GM18867 (cell line): ENCODE measurements around the gene SLC38A11.

Source experiments
- ATAC-seq: cut with Tn5 transposase; IDR thresholded peaks from one replicate; pipeline ENCODE4 v1.9.1; 2021; ENCODE audit warnings: mild to moderate bottlenecking, moderate library complexity; ENCODE audit not compliant: unreplicated experiment

SLC38A11 gene

GRCh38 chr2:164917296-164917903 lies 37.9 kb downstream of the SLC38A11 start:
- no peak for ATAC-seq

GRCh38 chr2:164915566-164915965 lies 39.8 kb downstream of the SLC38A11 start:
- no peak for ATAC-seq

DNA sequence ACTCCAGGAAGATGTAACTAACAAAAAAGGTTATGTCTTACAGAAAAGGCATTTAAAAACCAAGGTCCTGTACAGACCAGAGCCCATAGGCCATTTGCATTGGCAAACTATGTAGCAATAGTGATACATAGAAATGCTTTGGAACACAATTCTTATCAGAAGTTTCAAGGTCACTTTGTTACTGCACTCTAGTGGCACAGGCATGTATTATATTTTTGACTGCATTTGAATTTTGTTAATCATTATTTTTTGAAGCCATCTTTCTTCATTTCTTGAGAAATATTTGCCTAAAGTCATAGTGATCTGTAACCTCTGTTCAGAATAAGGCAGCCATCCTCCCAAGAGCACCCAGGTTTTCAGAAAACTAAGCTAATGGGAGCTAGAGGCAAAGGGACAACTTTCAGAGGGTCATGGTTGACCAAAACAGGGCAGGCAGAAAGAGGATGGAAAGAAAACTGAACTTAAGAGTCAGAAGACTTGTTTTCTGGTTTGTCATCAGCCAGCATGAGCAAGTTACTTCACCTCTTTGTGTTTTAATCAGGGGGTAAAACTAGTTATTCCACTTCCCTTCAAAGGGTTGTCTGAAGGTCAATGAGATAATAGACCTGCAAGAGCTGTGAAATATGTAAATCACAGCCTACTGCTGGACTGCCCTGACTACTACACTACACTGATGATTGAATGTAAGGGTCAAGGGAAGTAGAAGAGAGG lies 41.5 kb downstream of the SLC38A11 start:
- ATAC-seq = no peak

DNA sequence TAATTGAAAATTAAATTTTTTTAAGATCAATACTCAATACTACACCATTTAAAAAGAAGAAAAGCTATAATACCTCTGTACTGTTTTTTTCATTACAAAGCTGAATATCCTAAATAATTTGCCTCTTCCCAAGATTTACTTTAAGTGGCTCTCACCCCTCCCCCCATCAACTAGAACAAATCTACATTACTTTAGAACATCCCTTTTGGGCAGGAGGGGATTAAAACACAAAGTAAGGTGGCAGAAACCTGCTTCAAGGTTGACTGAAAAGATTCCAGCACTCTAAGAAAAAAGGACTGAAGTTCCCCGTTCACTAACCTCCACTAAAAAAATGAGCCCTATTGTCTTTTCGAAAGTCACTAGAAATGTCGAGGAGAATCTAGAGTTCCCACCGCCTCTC lies 42.3 kb downstream of the SLC38A11 start:
- ATAC-seq = no peak

GRCh38 chr2:164911832-164912231 lies 43.5 kb downstream of the SLC38A11 start:
- ATAC-seq = no peak

GRCh38 chr2:164910101-164910899 lies 45.0 kb downstream of the SLC38A11 start:
- ATAC-seq = peak; percentile 92

DNA sequence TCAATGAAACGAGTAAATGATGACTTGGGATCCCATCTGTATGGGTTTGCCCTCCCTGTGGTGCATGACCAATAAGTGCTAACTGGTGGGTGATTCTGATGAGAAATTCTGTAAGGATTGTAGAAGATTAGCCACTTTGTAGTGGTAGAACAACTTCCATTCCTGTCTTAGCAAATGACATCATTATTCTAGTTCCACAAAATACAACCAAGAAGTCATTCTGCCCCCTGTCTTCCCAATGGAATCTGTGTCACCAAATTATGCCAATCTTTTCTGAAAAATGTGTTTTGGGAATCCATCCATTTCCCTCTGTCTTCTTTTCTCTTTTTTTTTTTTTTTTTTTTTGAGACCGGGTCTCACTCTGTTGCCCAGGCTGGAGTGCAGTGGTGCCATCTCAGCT lies 48.4 kb downstream of the SLC38A11 start:
- no peak for ATAC-seq

GRCh38 chr2:164905307-164905706 lies 50.0 kb downstream of the SLC38A11 start:
- no peak for ATAC-seq

DNA sequence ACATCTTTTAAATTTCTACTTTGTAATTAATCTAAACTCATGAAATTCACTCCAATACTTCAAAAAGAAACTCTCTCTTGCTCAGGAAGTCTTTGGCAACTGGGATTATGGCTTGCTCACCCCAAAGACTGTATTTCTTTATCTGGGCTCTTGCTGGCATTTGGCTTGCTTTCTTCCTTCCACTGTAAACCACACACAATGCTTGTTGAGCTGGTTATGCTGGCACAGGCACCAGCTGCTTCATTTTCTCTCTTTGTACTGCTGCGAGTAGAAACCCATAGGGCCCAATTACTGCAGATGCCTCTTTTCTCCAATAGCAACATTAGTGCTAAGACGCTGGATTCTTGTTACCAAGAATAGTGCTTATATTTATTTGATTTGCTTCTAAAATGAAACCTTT lies 51.4 kb downstream of the SLC38A11 start:
- no peak for ATAC-seq

DNA sequence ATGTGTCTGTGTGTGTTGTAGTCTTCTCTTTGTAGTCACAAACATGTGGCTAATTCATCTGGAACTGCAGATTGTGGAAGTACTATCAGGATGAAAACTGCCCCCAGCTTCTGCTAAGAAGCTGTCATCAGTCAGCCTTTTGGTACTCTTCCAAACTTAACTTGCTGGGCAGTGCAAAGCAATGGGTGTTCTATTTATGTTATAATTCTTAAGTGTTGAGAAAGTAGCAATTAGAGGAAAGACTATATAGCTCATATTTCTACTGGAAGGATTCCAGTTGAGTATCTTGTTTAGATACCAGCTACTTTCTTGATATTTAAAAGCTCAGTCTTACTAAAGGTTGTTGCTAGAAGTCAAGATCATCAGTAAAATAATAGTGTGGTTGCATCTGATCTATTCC lies 52.1 kb downstream of the SLC38A11 start:
- no peak for ATAC-seq

GRCh38 chr2:164899121-164899520 lies 56.2 kb downstream of the SLC38A11 start:
- no peak for ATAC-seq

GRCh38 chr2:164898475-164898874 lies 56.9 kb downstream of the SLC38A11 start:
- no peak for ATAC-seq

DNA sequence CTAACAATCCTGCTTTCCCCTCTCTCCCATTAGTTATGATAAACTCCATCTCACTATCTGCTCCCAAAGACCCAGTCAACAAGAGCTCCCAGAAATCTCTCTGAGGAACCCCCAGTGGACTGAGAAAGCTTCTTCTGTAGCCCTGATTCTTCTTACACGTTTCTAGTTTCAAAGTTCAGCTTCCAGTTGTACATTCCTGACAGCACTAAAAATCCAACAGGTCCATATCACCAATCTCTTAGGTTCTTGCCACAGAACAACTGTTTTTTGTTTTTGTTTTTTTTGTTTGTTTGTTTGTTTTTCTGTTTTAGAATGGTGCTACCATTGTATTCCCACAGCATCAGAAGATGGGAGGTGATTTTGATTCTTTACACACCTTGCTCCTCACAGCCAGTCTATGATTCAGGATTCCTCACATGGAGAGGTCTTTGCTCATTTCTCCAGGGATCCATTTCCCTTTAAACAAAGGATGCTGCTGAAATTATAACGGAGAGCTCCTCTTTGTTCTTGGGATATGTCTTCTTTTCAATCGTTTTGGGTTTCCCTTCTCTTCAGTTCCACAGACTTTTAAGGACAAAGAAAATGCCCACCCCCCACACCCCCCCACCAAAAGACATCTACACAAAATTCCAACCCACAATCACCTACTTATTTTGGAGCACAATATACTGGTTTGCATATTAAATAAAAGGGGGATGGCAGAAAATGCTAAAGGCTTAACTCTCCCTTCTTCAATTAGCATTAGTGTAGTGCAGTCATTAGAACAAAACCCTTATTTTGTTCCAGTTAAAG lies 57.7 kb downstream of the SLC38A11 start:
- no peak for ATAC-seq

GRCh38 chr2:164896634-164897355 lies 58.5 kb downstream of the SLC38A11 start:
- ATAC-seq = peak; percentile 100

GRCh38 chr2:164896226-164896625 lies 59.1 kb downstream of the SLC38A11 start:
- no peak for ATAC-seq

- no peak for ATAC-seq
Observed at GRCh38 chr2:164891460-164891859, 63.9 kb downstream of the SLC38A11 start.

GRCh38 chr2:164890544-164890943 lies 64.8 kb downstream of the SLC38A11 start:
- no peak for ATAC-seq

DNA sequence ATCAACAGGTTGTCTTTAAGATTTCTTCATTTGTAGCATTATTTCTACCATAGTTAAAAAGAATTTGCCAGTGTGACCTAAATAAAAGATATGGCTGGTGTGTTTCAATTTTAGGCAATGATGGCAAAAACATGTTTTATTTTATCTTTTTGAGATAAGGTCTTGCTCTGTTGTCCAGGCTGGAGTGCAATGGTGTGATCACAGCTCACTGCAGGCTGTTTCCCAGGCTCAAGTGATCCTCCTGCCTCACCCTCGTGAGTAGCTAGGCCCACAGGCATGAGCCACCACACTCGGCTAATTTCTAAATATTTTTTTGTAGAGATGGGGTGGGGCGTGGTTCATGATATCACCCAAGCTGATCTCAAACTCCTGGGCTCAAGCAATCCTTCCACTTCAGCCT lies 66.7 kb downstream of the SLC38A11 start:
- ATAC-seq = no peak

GRCh38 chr2:164887434-164888144 lies 67.7 kb downstream of the SLC38A11 start:
- no peak for ATAC-seq

- no peak for ATAC-seq
Observed at GRCh38 chr2:164882276-164882675, 73.0 kb downstream of the SLC38A11 start.
